ENCODE data around the gene TANK.
"Not testable (repeated sequence)": the region's sequence is repeated elsewhere in the genome, so short reads cannot be mapped to it uniquely, and the experiment has no call there.

The TANK gene

DNA sequence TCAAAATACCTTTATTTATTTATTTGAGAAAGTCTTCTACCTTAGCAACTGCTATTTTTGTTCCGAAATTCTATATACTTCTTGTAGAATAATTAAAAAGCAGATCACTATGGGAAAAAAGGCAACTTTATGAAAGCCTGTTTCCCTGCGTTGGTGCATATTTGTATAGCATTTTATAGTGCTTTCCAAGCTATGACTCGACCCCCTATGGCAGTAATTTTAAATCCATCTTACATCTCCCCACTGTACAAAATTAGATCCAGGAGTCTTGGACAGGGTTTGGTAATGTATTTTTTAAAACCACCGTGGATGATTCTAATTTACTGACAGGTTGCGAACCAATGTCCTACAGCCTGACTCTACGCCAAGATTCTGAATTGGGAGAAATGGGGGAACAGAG lies 10.1 kb downstream of the TANK start:
- DNase-seq, result no peak

DNA sequence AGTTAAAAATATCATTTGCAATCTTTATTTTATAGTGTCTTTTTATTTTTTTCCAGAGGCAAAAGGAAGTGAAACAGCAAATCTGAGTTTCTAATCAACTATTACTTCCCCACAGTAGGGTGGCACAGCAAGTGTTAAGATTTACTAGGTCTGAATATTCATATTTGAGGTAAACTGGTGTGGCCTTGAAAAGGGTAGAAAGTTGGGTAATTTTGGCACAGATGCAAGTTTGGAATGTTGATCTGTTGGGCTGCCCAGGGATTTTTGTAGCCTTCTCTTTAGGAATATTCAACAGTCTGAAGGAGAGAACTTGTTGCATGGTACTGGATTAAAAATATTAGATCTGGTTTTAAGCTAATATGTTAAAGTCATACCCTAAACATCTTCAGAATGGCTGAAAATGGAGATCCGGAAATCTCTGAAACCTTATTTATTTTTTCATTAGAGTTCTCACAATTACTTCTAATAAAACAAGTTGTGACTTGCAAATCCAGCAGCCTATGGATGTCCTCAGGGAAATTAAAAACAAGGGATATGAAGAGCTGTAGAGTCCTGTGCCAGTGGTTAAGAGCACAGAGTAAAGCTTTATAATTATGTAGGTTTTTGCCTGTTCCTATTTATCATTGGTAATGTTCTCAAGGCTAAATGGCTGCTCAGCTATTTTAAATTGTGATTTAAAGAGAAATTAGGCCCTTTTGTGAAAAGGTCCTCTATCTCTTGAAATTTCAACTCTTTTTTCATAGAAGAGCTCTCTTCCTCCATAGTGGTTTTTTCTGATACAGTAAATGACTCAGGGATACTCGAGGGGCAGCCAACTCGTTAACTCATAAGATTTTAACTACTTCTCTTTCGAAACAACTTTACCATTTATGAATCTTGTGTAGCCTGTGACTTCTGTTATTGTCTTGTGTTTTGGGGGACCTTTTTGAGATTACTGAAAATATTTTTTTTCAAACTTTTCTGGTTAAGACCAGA lies 11.0 kb downstream of the TANK start:
- peak; percentile 0 for DNase-seq

DNA sequence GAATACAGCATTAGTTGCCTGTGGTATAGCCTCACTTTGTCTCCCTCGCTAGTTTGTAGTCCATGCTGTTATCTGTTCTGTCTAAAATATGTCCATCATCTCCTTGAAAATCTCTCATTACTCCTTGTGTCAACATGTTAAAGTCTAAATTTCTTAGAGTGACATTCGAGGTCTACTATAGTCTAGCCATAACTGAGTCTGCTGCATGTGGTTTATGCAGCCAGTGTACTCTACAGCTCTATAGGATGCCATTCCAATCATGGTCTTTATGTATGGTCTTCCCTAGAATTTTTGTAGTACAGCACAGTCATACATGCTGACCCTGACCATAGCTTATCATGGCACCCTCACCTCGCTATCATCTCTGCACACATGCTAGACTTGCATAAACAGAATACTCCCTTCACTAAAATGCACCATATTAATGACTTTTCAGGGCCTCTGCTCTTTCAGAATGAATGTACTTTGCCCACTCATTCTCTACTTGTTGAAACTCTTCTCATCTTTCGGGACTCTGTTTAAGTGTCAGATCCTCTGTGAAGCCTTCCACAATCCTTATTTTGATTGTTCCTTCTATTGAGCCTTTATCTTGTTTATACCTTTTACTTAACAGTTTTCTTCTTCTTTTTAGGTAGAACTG lies 12.8 kb downstream of the TANK start:
- DNase-seq, result no peak

DNA sequence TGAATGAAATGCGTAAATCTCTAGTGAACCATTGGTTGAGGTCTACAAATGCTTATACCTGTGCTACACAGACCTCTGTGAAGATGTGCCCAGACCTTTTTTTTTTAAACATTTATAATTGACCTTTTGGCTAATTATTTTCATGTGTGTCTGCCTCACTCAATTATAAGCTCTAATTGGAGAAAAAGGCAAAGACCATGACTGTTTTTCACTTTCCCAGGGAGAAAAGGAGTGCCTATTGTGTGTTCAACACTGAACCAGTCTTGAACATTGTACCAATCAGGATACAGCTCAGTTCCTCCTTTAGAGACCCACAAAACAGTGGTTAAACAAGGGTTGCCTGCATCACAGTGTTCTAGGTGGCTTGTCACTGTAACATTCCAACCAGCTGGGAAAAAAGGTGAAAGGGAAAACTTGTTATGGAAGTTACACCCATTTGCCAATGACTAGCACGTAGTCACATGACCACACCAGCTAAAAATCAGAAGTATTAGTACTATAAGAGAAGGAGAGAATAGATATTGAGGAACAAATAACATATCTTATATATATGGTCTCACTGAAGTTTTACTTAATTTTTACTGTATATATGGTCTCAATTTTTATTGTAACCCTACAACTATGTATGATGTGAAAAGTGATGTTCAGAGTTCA lies 13.4 kb downstream of the TANK start:
- DNase-seq, result no peak

DNA sequence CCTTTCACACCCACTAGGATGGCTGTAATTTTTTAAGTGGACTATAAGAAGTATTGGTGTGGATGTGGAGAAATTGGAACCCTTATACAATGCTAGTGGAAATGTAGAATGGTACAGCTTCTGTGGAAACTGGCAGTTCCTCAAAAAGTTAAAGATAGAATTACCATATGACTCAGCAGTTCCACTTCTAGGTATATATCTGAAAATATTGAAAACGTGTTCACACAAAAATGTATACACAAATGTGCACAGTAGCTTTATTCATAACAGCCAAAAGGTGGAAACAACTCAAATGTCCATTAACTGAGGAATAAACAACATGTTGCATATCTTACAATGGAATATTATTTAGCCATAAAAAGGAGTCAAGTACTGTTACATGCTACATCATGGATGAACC lies 17.7 kb downstream of the TANK start:
- DNase-seq, result no peak

DNA sequence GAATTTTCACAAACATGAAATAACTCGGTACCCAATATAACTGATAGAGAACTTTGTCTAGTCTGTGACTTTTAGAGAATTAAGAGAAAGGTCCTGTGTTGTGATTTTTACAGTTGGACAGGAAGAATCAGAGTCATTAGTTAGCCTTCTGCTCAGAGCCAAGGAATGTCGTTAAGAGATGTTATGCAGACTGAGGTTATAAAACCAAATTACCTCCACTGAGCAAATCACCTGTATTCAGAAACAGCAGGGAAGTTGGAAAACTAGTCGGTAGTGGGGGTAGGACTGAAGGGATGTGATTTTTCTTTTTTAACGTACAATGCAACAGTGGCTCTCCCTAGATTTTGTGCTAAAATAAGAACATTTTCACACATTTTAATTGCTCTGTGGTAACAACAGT lies 18.5 kb downstream of the TANK start:
- peak; percentile 14 for DNase-seq

DNA sequence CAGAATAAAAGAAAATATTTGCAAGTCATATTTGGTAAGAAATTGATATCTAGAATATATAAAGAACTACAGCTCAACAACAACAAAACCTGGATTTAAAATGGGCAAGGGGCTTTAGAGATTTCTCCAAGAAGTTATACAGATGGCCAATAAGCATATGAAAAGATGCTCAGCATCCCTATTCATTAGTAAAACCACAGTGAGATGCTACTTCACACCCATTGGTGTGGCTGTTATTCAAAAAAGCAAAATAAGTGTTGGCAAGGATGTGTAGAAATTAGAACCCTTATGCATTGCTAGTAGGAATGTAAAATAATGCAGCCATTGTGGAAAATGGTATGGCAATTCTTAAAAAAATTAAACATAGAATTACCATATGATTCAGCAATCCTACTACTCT lies 29.8 kb downstream of the TANK start:
- DNase-seq, result no peak

DNA sequence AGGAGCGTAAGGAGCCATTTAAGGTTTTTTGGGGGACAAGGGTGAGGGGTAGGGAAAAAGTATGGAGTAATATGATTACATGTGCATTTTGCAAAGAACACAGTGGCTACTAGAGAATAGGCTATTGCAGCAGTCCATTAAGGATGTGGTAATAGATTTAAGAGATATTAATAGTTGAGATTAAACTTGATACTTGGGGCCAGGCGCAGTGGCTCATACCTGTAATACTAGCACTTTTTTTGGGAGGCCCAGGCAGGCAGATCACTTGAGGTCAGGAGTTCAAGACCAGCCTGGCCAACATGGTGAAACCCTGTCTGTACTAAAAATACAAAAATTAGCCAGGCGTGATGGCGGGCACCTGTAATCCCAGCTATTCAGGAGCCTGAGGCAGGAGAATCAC lies 35.4 kb downstream of the TANK start:
- DNase-seq, result not testable (repeated sequence)

DNA sequence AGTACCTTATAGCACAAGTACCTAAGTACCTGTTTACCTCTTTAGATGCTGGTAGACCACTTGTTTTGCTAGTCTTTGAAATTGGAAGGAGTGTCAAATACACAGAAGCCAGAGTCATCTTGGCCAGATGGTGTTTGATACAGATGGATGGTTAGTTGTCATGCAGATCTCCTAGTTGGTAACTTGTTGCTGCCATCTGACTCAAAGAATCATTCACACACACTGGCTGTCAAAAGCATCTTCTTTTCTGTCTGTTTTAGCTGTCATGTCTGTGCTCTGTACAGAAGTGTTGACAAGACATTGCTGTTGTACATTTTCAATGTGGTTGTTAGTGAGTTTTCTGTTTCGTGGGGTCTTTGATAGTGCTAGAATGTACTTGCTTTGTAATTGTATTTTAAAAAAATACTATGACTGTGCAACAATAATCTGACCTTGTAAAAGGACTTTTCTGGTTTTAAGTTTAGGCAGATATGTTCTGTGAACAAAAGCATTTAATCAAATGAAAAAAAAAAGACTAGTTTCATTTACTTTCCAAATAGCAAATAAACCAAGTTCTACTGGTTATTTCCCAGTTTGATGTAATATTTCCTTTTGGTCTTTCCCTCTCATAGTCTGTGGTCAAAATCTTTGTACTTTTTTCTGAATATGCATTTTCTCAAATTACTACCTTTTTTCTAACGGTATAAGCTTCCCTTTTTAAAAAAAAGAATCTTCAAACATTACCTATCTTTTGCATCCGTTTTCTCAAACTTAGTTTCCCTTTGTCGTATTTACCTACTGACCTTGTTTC lies 39.9 kb downstream of the TANK start:
- no peak for DNase-seq

DNA sequence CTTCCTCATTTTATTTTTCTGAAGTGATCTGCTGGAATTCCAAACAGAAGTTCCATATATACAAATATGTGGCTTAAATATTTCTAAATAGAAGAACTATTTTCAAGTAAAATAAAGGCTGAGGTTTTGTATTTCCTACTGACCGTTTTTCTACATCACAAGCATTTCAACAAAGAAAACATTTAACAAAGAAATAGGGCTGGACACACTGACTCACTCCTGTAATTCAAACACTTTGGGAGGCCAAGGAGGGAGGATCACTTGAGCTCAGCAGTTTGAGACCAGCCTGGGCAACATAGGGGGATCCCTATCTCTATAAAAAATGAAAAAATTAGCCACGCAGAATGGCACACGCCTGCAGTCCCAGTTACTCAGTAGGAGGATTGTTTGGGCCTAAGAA lies 44.6 kb downstream of the TANK start:
- no peak for DNase-seq

DNA sequence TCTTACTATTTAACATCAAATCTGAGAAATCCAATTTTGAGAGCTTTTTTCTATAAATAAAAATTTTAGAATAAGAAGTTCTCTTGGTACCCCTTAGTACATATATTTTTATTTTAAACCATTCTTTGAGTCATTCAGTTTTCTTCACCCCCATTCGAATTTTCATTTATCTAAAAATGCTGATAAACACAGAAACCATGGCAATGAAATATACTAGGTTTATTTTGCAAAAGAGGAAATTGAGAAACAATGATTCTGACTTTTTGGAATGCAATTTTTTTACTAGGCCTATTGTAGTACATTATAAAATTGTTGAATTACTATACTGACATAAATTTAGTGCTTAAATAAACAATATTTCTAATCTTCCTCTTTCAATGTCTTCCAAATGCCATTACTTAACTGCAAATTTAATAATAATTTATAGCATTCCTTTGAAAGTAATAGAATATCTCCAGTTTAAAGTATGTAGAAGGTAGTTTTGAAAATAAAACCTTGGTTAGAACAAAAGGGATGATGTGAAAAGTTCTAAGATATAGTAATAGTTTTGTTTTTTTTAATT lies 46.3 kb downstream of the TANK start:
- DNase-seq, result no peak

DNA sequence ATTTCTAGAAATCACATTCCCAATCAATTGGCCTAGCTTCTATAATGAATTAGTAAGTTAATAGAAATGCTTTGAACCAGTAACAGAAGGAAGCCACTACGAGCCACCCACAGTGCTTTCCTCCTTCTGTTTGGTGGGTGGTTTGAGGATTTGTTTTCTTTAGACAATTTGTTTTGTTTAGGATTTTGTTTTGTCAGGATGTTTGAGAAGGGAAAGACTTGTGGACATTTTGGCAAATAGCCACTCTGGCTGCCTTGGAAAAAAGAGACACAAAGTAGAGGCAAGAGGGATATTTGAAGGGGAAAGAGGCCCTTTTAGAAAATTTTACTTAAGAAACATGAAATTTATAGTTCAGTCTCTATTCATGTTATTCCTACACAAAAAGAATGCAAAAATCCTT lies 47.7 kb downstream of the TANK start:
- no peak for DNase-seq

DNA sequence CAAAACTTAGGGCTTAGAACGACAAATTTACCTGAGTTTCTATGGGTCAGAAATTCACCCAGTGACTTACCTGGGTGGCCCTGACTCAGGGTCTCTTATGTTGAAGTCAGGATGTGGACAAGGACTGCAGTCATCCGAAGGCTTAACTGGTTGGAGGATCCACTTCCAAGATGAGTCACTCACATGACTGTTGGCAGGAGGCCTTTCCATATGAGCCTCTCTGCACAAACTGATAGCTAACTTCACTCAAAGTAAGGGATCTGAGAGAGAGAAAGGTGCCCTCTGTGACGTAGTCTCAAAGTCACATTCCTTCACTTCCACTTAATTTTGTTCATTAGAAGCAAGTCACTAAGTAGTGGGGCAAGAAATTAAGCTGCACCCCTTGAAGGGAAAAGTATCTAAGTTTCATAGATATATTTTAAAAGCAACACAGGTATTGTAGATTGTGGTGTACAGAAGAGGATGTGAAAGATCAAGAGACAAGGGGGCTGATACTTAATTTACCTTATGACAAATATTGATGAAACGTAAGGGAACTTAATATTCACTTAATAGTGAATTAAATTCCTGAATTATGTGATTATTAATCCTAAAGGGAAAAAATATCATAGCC lies 48.4 kb downstream of the TANK start:
- DNase-seq, result no peak

DNA sequence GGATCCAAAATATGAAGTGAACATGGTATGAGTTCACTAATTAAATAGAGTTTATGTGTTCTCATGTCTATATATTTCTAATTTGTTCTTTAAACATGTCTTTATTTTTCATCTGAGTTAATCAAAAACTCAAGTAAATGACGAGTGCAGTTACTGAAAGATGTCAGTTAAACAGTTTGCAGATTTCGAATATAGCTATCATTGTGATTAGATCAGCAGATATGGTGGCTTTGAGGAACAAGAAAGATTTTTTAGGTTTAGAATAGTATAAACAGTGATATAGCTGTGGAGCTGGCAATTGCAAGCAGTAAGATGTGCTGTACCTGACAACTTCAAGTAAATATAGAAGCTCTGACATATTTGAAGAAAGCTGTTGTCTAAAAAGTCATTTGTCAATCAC lies 49.7 kb downstream of the TANK start:
- no peak for DNase-seq

DNA sequence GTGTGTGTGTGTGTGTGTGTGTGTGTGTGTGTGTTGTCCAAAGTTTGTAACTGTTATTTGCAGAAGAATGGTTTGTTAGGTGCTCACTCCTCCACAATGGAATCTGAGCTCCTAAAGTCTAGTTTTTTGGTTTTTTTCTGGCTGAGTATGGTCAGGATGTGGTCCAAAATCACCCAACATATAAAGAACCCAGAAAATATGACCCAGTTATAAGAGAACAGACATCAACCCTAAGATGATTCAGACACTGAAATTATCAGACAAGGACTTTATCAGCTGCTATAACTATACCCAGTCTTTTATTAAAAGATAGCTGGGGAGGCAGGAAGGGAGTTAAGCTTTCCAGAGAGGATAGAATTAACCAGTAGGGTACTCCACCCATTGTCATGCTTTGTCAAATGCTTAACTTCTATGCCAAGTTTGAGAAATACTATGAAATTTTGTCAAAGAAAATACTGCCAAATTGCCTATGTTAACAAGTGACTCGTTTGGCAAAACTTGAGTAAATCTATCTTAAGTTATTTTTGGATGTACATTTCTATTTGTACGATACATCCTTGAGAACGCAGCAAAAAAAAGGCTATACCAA lies 57.5 kb downstream of the TANK start:
- no peak for DNase-seq

DNA sequence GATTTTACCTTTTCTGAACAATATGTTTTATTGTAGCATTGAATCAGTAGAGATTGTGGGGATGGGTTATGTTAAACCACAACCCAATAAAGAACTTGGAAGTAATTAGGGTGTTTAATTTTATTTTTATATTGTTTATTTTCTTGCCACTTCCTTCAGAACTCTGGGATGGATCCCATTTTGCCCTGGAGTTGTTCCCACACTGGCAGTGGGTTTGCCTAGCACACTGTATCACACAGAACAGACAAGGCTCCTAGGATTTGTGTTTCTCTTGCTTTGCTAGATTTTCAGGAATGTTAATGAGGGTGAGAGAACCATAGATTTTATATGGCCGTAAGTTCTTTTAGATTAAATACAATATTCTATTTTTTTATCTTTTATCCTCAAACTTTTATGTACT lies 59.0 kb downstream of the TANK start:
- DNase-seq, result no peak

DNA sequence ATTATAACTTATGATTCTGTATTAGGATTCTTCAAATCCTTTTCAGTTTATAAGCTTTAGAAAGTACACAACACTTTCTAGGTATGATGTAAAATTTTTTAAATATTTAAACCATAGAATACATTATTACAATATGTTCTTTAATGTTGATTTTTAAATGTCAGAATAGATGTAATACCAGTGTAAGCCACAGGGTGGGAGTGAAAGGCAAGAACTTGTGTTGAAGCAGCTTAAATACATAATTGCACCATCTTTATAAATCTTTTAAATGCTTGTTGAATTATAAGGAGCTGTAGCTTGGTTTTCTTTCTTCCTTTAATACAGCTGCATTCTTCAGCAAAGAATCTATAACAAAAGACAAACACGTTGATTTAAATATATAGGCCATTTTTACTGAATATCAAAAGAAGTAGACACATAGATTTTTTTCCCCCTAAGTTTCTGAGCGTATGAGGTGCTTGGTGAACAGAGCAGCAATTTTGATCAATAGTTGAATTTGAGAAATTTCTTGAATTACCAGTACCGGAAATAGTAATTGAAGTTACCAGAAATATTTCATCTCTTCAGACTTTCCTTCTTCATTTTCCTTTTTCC lies 63.0 kb downstream of the TANK start:
- peak; percentile 28 for DNase-seq

DNA sequence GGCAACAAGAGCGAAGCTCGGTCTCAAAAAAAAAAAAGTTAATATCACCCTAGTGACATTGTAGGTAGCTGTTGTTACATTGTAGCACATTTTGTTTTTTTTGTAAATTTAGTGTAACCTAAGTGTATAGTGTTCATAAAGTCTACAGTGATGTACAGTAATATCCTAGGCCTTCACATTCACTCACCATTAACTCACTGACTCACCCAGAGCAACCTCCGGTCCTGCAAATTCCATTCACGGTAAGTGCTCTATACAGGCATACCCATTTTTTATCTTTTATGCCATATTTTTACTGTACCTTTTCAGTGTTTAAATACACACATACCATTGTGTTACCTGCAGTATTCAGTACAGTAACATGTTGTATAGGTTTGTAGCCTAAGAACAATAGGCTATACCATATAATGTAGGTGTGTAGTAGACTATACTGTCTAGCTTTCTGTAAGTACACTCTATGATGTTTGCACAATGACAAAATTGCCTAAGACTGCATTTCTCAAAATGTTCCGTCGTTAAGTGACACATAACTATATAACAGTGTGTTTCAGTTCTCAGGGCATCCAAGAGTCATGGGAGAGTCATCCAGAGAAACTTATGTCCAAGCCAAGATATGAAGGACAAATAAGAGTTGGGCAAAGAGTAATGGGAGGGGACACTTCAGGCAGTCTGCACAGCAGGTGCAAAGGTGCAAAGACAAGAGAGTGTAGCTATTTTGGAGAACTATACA lies 68.4 kb downstream of the TANK start:
- no peak for DNase-seq

DNA sequence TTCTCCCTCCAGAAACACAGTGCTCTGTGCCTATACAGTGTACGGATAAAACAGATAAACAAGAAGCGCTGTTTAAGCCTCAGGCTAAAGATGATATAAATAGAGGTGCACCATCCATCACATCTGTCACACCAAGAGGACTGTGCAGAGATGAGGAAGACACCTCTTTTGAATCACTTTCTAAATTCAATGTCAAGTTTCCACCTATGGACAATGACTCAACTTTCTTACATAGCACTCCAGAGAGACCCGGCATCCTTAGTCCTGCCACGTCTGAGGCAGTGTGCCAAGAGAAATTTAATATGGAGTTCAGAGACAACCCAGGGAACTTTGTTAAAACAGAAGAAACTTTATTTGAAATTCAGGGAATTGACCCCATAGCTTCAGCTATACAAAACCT lies 70.7 kb downstream of the TANK start:
- no peak for DNase-seq

DNA sequence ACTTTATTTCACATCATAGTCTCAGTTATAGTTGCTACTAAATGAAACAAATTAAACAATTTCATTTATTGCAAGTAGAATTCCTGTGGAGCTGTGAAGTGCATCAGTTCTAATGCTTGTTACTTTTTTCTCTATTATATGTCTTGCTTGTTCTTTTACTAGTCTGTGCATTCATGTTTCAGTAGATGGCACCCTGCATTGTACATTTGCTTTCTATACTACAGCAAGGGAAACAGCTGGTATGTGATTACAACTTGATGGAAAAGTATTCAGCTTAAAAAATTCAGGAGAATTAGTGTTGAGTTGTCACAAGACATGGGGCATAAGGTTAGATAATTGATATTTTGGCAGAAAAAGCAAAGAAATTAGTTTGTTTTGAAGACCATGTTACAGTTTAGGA lies 72.3 kb downstream of the TANK start:
- DNase-seq, result no peak

Data from NCI-H69 (cell line).